ENCODE results near the gene SIRT5.

The SIRT5 gene

DNA sequence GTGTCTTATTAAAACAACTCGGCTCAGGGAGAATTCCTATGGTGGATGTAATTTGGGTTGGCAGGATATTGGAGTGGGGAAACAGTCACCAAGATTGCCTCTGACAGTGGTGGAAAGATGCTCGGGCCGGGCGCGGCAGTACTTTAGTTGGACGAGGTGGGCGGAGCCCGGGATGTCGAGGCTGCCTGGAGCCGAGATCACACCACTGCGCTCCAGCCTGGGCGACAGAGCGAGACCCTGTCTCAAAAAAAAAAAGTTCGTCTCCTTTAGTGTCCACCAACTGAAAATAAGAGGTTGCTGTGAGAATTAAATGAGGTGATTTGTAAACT, 41.4 kb downstream of the SIRT5 start (continued):
- TF ChIP-seq ZFP41 (tag by site-specific recombination; IDR thresholded peaks at IDR 0.05; ENCODE audit: borderline replicate concordance) (no peak), ZNF23 (tag by site-specific recombination; IDR thresholded peaks at IDR 0.05; ENCODE audit: borderline replicate concordance) (no peak), ZNF121 (tag by site-specific recombination; IDR thresholded peaks at IDR 0.05) (peak; percentile 60; the same call in 1 of the 2 replicates)

DNA sequence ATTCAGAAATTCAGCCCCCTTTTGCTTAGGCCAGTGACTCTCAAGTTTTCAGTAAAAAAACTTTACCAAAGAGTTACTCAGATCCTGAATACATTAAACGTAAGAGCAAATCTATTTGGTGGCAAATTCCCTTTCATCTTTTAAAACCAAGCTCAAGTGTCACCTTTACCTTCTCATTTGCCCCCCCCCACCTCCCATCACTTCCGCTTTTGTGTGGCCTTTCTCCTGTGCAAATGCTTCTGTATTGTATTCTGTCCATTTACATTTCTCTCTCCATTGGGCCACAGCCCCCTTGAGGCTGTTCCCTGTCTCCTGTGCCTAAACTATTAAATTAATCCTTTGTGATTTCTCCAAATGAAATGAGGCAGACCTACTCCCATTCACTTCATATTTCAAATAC, 42.7 kb downstream of the SIRT5 start:
- Histone ChIP-seq H3K36me3 (ENCODE audit: control insufficient read depth in 2 of 2, insufficient read depth in 1 of 2, low read length in 2 of 2) (peaks cover 46 to 53% of the 10 kb centered on the region in 2 experiments), H3K4me3 (ENCODE audit: low read depth, low read length) (no peak overlapping the region), H3K9me3 (ENCODE audit: control insufficient read depth, insufficient read depth, low read depth, low read length) (no peaks in the 10 kb centered on the region), H3K4me1 (ENCODE audit: control insufficient read depth, insufficient read depth, low read length) (peaks cover 12% of the 10 kb centered on the region), H3K27ac (ENCODE audit: extremely low read depth, low read depth, low read length) (no peak overlapping the region)
- ChIA-PET CTCF (interaction anchor here (0.5 to 4.3 kb wide), 7 partner anchors 8 to 705 kb away, joined by 3 to 39 read pairs (median 3); partner anchors contain the start of gene SIRT5), POLR2A (interaction anchor here (1.0 to 3.7 kb wide), 6 partner anchors 8 to 94 kb away, joined by 3 to 49 read pairs (median 6); partner anchors contain the start of genes RANBP9 and SIRT5)
- TF ChIP-seq PRDM1 (tag by site-specific recombination; IDR thresholded peaks at IDR 0.05) = peak; percentile 86
- TF ChIP-seq ZNF324 (tag by site-specific recombination; IDR thresholded peaks at IDR 0.05) = no peak
- TF ChIP-seq ZNF133 (tag by site-specific recombination; IDR thresholded peaks at IDR 0.05) = no peak
- TF ChIP-seq ZBTB21 (tag by site-specific recombination; IDR thresholded peaks at IDR 0.05) = no peak
- TF ChIP-seq ZNF561 (tag by site-specific recombination; IDR thresholded peaks at IDR 0.05; ENCODE audit: borderline replicate concordance) = no peak
- TF ChIP-seq ZNF140 (tag by site-specific recombination; IDR thresholded peaks at IDR 0.05) = no peak
- TF ChIP-seq ZNF37A (tag by site-specific recombination; IDR thresholded peaks at IDR 0.05) = no peak
- TF ChIP-seq TCF7L2 (IDR thresholded peaks at IDR 0.05; ENCODE audit: borderline replicate concordance, low read depth, low read length) = no peak
- no peak for TF ChIP-seq KLF8 (tag by site-specific recombination; IDR thresholded peaks at IDR 0.05)

- POLR2A ChIA-PET = interaction anchor here (0.9 to 1.1 kb wide), 3 partner anchors 9 to 51 kb away, joined by 3 to 10 read pairs (median 6); partner anchors contain the start of genes NOL7 and SIRT5
- Histone ChIP-seq H3K36me3 (ENCODE audit: control insufficient read depth in 2 of 2, insufficient read depth in 1 of 2, low read length in 2 of 2) (peaks cover 43 to 77% of the 10 kb centered on the region in 2 experiments), H3K9me3 (ENCODE audit: control insufficient read depth, insufficient read depth, low read depth, low read length) (no peaks in the 10 kb centered on the region), H3K4me3 (ENCODE audit: low read depth, low read length) (no peak overlapping the region), H3K4me1 (ENCODE audit: control insufficient read depth, insufficient read depth, low read length) (no peaks in the 10 kb centered on the region), H3K27ac (ENCODE audit: extremely low read depth, low read depth, low read length) (no peak overlapping the region)
- CTCF ChIA-PET = interaction anchor here (0.5 to 2.6 kb wide), 15 partner anchors 9 to 393 kb away, joined by 3 to 26 read pairs (median 7); partner anchors contain the start of gene NOL7
- TF ChIP-seq ZNF280C (tag by site-specific recombination; IDR thresholded peaks at IDR 0.05) (no peak), ZEB2 (tag by site-specific recombination; IDR thresholded peaks at IDR 0.05) (no peak), ZBTB20 (tag by site-specific recombination; IDR thresholded peaks at IDR 0.05) (no peak), ZBTB26 (tag by site-specific recombination; optimal IDR thresholded peaks at IDR 0.05) (no peak), ZSCAN23 (tag by site-specific recombination; IDR thresholded peaks at IDR 0.05) (no peak), ZNF76 (tag by site-specific recombination; IDR thresholded peaks at IDR 0.05; ENCODE audit: borderline replicate concordance, low read depth) (no peak), YY1 (tag by site-specific recombination; IDR thresholded peaks at IDR 0.05) (no peak), ZNF366 (tag by site-specific recombination; conservative IDR thresholded peaks at IDR 0.05) (peak; percentile 57), GLIS1 (tag by site-specific recombination; IDR thresholded peaks at IDR 0.05) (no peak), ZNF174 (tag by site-specific recombination; IDR thresholded peaks at IDR 0.05) (no peak), ZNF433 (tag by site-specific recombination; IDR thresholded peaks at IDR 0.05; ENCODE audit: low read depth) (no peak)
- TF ChIP-seq, protein P1, sequence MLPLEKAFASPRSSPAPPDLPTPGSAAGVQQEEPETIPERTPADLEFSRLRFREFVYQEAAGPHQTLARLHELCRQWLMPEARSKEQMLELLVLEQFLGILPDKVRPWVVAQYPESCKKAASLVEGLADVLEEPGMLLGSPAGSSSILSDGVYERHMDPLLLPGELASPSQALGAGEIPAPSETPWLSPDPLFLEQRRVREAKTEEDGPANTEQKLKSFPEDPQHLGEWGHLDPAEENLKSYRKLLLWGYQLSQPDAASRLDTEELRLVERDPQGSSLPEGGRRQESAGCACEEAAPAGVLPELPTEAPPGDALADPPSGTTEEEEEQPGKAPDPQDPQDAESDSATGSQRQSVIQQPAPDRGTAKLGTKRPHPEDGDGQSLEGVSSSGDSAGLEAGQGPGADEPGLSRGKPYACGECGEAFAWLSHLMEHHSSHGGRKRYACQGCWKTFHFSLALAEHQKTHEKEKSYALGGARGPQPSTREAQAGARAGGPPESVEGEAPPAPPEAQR (tag by site-specific recombination; IDR thresholded peaks at IDR 0.05) = no peak
- TF ChIP-seq, protein P2, sequence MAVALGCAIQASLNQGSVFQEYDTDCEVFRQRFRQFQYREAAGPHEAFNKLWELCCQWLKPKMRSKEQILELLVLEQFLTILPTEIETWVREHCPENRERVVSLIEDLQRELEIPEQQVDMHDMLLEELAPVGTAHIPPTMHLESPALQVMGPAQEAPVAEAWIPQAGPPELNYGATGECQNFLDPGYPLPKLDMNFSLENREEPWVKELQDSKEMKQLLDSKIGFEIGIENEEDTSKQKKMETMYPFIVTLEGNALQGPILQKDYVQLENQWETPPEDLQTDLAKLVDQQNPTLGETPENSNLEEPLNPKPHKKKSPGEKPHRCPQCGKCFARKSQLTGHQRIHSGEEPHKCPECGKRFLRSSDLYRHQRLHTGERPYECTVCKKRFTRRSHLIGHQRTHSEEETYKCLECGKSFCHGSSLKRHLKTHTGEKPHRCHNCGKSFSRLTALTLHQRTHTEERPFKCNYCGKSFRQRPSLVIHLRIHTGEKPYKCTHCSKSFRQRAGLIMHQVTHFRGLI (tag by site-specific recombination; IDR thresholded peaks at IDR 0.05) = no peak
- TF ChIP-seq, protein P3, sequence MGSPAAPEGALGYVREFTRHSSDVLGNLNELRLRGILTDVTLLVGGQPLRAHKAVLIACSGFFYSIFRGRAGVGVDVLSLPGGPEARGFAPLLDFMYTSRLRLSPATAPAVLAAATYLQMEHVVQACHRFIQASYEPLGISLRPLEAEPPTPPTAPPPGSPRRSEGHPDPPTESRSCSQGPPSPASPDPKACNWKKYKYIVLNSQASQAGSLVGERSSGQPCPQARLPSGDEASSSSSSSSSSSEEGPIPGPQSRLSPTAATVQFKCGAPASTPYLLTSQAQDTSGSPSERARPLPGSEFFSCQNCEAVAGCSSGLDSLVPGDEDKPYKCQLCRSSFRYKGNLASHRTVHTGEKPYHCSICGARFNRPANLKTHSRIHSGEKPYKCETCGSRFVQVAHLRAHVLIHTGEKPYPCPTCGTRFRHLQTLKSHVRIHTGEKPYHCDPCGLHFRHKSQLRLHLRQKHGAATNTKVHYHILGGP (tag by site-specific recombination; IDR thresholded peaks at IDR 0.05) = no peak
Observed at GRCh38 chr6:13624871-13625288, 50.5 kb downstream of the SIRT5 start.

All from HEK293 (cell line).